Uterus (tissue), 4 donors: ENCODE measurements around the gene KHDRBS2. TPM values are rescaled to one million over a fixed set of nuclear protein-coding genes. Genes with fewer than 3 reads are reported as not detected.

ENCODE experiments used
- DNase-seq, 2 donors: peaks; one replicate each; pipeline ENCODE4 v3.0.0-alpha.2; 2019 to 2020
- H3K27ac ChIP-seq, 2 donors: fragments of 200-600 bp; sonication (generic); 1 replicate in 1 of 2; 2 replicates in 1 of 2; pipeline ENCODE4 v1.5.1; 2016 to 2018
- H3K27me3 ChIP-seq, 2 donors: fragments of 200-600 bp; sonication (generic); one replicate each; pipeline ENCODE4 v1.5.1; 2018 to 2019; ENCODE audit warnings: control low read depth in 1 of 2
- H3K36me3 ChIP-seq, 2 donors: fragments of 200-600 bp; sonication (generic); one replicate each; pipeline ENCODE4 v1.5.1; 2019; ENCODE audit warnings: control low read depth in 1 of 2
- H3K4me1 ChIP-seq, 2 donors: fragments of 200-600 bp; sonication (generic); one replicate each; pipeline ENCODE4 v1.5.1; 2018 to 2019; ENCODE audit warnings: control low read depth in 1 of 2
- H3K4me3 ChIP-seq, 2 donors: fragments of 200-600 bp; sonication (generic); 1 replicate in 1 of 2; 2 replicates in 1 of 2; pipeline ENCODE4 v1.5.1; 2018 to 2019; ENCODE audit warnings: mild to moderate bottlenecking in 1 of 2
- H3K9me3 ChIP-seq, 2 donors: fragments of 200-600 bp; sonication (generic); one replicate each; pipeline ENCODE4 v1.5.1; 2019; ENCODE audit warnings: control low read depth in 1 of 2
- POLR2A ChIP-seq, 2 donors: fragments of 450-650 bp; IDR thresholded peaks; one replicate each; pipeline ENCODE4 v1.6.1; 2016; ENCODE audit warnings: antibody characterized with exemption in 2 of 2, mild to moderate bottlenecking in 1 of 2, moderate library complexity in 1 of 2
- intact Hi-C: fragments of 100-400 bp; cut with DNase I; formaldehyde crosslinking; loops from one replicate; pipeline ENCODE4 v1.15.1; 2023; ENCODE audit warnings: low total_unique reads
- total RNA-seq, 4 donors: library from RNA; depleted of rRNA in 3 of 4; stranded (reverse); fragments of >200 nt in 3 of 4; gene quantifications; one replicate each; pipeline versions ENCODE4 v1.1.0 to v1.2.4, GENCODE V29; 2014 to 2023
- TF ChIP-seq, protein P1 (sequence below), 4 experiments: fragments of 200-600 bp in 2 of 4; fragments of 450-650 bp in 2 of 4; sonication (generic) in 2 of 4; IDR thresholded peaks; one replicate each; pipeline ENCODE4 v1.5.1; 2016 to 2019; ENCODE audit warnings: antibody characterized with exemption in 4 of 4, mild to moderate bottlenecking in 2 of 4, moderate library complexity in 1 of 4
- donor health status: DM: yes; HTN: yes; CAD: no.

Gene KHDRBS2
- total RNA-seq, 4 donors from 2014 or later = 0.55 to 7.3 TPM; not detected in 2

DNA sequence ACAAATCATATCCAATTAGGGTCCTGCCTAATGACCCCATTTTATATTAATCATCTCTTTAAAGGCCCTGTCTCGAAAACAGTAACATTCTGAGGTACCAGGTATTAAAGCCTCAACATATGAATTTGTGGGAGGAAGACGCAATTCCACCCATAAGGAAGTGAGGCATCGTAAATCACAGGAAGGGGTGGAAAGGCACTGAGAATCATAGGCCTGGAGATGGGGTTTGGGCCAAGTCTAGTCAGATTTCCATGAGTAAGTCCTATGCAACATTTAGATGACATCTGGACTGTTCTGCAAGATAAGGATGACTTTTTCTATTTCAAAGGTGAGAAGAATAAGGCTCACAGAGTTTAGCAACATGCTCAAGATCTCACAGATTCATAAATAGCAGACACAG is 534.0 kb downstream of the KHDRBS2 start:
- no peaks in the 10 kb centered on the region for H3K36me3 ChIP-seq
- no peaks in the 10 kb centered on the region for H3K4me1 ChIP-seq
- no peaks in the 10 kb centered on the region for H3K9me3 ChIP-seq
- no peak overlapping the region for H3K27ac ChIP-seq
- intact Hi-C loops = no loop called here
- H3K4me3 ChIP-seq = no peak overlapping the region
- H3K27me3 ChIP-seq = no peaks in the 10 kb centered on the region
- TF ChIP-seq, protein P1, sequence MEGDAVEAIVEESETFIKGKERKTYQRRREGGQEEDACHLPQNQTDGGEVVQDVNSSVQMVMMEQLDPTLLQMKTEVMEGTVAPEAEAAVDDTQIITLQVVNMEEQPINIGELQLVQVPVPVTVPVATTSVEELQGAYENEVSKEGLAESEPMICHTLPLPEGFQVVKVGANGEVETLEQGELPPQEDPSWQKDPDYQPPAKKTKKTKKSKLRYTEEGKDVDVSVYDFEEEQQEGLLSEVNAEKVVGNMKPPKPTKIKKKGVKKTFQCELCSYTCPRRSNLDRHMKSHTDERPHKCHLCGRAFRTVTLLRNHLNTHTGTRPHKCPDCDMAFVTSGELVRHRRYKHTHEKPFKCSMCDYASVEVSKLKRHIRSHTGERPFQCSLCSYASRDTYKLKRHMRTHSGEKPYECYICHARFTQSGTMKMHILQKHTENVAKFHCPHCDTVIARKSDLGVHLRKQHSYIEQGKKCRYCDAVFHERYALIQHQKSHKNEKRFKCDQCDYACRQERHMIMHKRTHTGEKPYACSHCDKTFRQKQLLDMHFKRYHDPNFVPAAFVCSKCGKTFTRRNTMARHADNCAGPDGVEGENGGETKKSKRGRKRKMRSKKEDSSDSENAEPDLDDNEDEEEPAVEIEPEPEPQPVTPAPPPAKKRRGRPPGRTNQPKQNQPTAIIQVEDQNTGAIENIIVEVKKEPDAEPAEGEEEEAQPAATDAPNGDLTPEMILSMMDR (IDR thresholded peaks at IDR 0.05) = no peak
- no peak for TF ChIP-seq POLR2A (IDR thresholded peaks at IDR 0.05)
- DNase-seq = no peak

- Histone ChIP-seq H3K9me3 (no peaks in the 10 kb centered on the region), H3K4me1 (no peaks in the 10 kb centered on the region), H3K4me3 (no peak overlapping the region), H3K27ac (no peak overlapping the region), H3K36me3 (no peaks in the 10 kb centered on the region), H3K27me3 (no peaks in the 10 kb centered on the region)
- no peak for TF ChIP-seq POLR2A (IDR thresholded peaks at IDR 0.05)
- TF ChIP-seq, protein P1 (IDR thresholded peaks at IDR 0.05) = no peak
- intact Hi-C loops = no loop called here
- no peak for DNase-seq
Measured at GRCh38 chr6:61745994-61746393, 540.0 kb downstream of the KHDRBS2 start.

- no peak for TF ChIP-seq POLR2A (IDR thresholded peaks at IDR 0.05)
- TF ChIP-seq, protein P1 (IDR thresholded peaks at IDR 0.05) = no peak
- Histone ChIP-seq H3K27me3 (no peaks in the 10 kb centered on the region), H3K9me3 (no peaks in the 10 kb centered on the region), H3K36me3 (no peaks in the 10 kb centered on the region), H3K4me3 (no peak overlapping the region), H3K4me1 (no peaks in the 10 kb centered on the region), H3K27ac (no peak overlapping the region)
- DNase-seq = no peak
- intact Hi-C loops = no loop called here
Measured at GRCh38 chr6:61711849-61712248, 574.2 kb downstream of the KHDRBS2 start.

- Histone ChIP-seq H3K27ac (no peak overlapping the region), H3K4me1 (no peaks in the 10 kb centered on the region), H3K36me3 (no peaks in the 10 kb centered on the region), H3K9me3 (no peaks in the 10 kb centered on the region), H3K4me3 (no peak overlapping the region), H3K27me3 (no peaks in the 10 kb centered on the region)
- DNase-seq = no peak
- TF ChIP-seq, protein P1 (IDR thresholded peaks at IDR 0.05) = no peak
- TF ChIP-seq POLR2A (IDR thresholded peaks at IDR 0.05) = no peak
- intact Hi-C loops = no loop called here
Measured at GRCh38 chr6:61688165-61688564, 597.9 kb downstream of the KHDRBS2 start.

- H3K4me1 ChIP-seq = no peaks in the 10 kb centered on the region
- DNase-seq = no peak
- H3K9me3 ChIP-seq = no peaks in the 10 kb centered on the region
- TF ChIP-seq POLR2A (IDR thresholded peaks at IDR 0.05) = no peak
- TF ChIP-seq, protein P1 (IDR thresholded peaks at IDR 0.05) = no peak
- no peaks in the 10 kb centered on the region for H3K27me3 ChIP-seq
- no peak overlapping the region for H3K27ac ChIP-seq
- H3K36me3 ChIP-seq = no peaks in the 10 kb centered on the region
- intact Hi-C loops = no loop called here
- H3K4me3 ChIP-seq = no peak overlapping the region
Measured at GRCh38 chr6:61682562-61682961, 603.5 kb downstream of the KHDRBS2 start.
